Measurements from ENCODE around the gene FHOD3. TPM values are rescaled to one million over a fixed set of nuclear protein-coding genes. Genes with fewer than 3 reads are reported as not detected.

FHOD3 gene
- total RNA-seq, 1 experiment from 2014 or later: 5.0 TPM

DNA sequence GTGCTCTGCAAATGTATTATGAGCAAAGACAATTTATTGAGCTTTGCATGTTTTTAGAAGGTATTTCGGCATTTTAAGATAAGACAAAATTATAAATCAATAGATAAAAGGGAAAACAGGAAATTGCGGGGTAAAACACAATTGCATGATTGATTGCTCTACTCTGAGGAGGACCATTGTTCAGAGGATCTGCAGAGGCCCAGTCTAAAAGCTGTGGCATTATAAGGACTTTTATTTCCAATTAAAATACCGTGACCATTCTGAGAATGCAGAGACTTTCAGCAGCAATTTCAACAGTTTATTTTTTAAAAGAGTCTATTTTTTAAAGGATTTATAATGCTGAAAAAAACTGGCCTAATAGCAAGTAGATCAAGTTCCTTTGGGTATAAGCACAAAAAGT is 469.3 kb downstream of the FHOD3 start:
- no peak overlapping the region for H3K27ac Mint-ChIP-seq (ENCODE audit: low read depth, unreplicated experiment)
- H3K27me3 Mint-ChIP-seq (ENCODE audit: insufficient read depth, unreplicated experiment): no peaks in the 10 kb centered on the region
- no peak for DNase-seq (ENCODE audit: unreplicated experiment)
- intact Hi-C loops (cut with micrococcal nuclease): no loop called here
- CTCF ChIA-PET: interaction anchor here (0.6 to 1.4 kb wide), 5 partner anchors 12 to 493 kb away, joined by 3 to 6 read pairs (median 3); no protein-coding TSS in a partner anchor
- TF ChIP-seq, protein P1, sequence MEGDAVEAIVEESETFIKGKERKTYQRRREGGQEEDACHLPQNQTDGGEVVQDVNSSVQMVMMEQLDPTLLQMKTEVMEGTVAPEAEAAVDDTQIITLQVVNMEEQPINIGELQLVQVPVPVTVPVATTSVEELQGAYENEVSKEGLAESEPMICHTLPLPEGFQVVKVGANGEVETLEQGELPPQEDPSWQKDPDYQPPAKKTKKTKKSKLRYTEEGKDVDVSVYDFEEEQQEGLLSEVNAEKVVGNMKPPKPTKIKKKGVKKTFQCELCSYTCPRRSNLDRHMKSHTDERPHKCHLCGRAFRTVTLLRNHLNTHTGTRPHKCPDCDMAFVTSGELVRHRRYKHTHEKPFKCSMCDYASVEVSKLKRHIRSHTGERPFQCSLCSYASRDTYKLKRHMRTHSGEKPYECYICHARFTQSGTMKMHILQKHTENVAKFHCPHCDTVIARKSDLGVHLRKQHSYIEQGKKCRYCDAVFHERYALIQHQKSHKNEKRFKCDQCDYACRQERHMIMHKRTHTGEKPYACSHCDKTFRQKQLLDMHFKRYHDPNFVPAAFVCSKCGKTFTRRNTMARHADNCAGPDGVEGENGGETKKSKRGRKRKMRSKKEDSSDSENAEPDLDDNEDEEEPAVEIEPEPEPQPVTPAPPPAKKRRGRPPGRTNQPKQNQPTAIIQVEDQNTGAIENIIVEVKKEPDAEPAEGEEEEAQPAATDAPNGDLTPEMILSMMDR (IDR thresholded peaks at IDR 0.05; ENCODE audit: unreplicated experiment): no peak
- POLR2A ChIA-PET: interaction anchor here (0.7 kb wide), 2 partner anchors 28 to 131 kb away, joined by 3 to 5 read pairs; no protein-coding TSS in a partner anchor
- BruUV-seq (replicated peaks): no TSS peak
- peaks cover 7% of the 10 kb centered on the region for H3K4me1 Mint-ChIP-seq (ENCODE audit: insufficient read depth, unreplicated experiment)
- H3K9me3 Mint-ChIP-seq (ENCODE audit: unreplicated experiment): no peaks in the 10 kb centered on the region
- H3K36me3 Mint-ChIP-seq (ENCODE audit: insufficient read depth, unreplicated experiment): no peaks in the 10 kb centered on the region
- no peak overlapping the region for H3K4me3 Mint-ChIP-seq (ENCODE audit: unreplicated experiment)

DNA sequence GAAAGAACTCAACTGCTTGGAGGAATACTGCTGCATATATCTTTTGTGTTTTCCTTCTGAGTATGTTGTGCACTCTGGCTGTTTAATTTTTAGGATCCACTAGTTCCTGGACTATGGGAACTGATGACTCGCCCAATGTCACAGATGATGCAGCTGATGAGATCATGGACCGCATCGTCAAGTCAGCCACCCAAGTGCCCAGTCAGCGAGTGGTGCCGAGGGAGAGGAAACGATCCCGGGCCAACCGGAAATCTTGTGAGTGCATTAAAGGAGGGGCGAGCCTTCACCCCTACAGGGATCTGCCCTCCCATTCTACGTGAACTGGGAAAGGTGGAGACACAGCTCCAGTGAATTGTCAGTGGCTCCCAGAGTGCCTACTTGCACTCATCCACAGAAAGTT is 471.7 kb downstream of the FHOD3 start:
- Mint-ChIP-seq H3K9me3 (ENCODE audit: unreplicated experiment) (no peaks in the 10 kb centered on the region), H3K36me3 (ENCODE audit: insufficient read depth, unreplicated experiment) (no peaks in the 10 kb centered on the region), H3K27ac (ENCODE audit: low read depth, unreplicated experiment) (peak overlapping the region; percentile 80), H3K27me3 (ENCODE audit: insufficient read depth, unreplicated experiment) (no peaks in the 10 kb centered on the region), H3K4me1 (ENCODE audit: insufficient read depth, unreplicated experiment) (peaks cover 7% of the 10 kb centered on the region), H3K4me3 (ENCODE audit: unreplicated experiment) (no peak overlapping the region)
- CTCF ChIA-PET: interaction anchor here (0.6 to 1.5 kb wide), 3 partner anchors 11 to 854 kb away, joined by 3 to 8 read pairs (median 4); no protein-coding TSS in a partner anchor
- intact Hi-C loops (cut with micrococcal nuclease): loop anchor here (1.0 kb wide), 1 partner anchor 40 kb away; no protein-coding TSS in a partner anchor
- DNase-seq (ENCODE audit: unreplicated experiment): peak; percentile 16
- TF ChIP-seq, protein P1 (IDR thresholded peaks at IDR 0.05; ENCODE audit: unreplicated experiment): no peak
- no TSS peak for BruUV-seq (replicated peaks)
- POLR2A ChIA-PET: no interaction called here

DNA sequence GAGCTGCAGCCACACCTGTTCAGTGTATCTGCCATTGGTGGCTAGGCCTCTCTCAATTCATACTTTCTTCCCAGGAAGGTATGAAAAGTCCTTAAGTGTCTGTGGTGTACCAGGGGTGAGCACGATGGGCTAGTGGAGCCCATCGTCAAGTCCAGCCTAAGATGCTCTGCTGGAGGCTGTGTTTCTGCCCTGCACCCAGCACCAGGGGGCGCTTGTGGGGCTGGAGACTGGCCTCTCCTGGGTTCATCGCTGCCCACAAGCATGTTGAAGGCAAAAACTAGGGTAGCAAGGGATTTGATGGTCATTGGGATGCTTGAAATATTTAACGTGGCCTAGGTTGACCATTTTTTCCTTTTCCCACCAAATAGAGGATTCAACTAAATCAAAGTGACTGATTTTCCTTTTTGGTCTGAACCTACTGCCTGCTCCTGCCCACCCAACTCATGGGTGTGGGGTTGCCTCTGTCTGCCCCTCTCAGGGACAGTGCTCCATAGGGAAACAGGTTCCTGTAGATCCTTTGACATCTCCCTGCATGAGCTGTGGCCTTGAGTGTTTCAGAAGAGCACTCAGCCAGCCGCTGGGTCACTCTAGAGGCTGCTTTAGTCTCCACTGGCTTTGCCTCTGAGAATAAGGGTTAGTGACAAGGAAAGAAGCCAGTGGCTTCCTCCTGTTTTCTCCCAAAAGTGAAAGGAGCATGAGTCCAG is 472.2 kb downstream of the FHOD3 start:
- no peak overlapping the region for H3K27ac Mint-ChIP-seq (ENCODE audit: low read depth, unreplicated experiment)
- no peaks in the 10 kb centered on the region for H3K9me3 Mint-ChIP-seq (ENCODE audit: unreplicated experiment)
- TF ChIP-seq, protein P1 (IDR thresholded peaks at IDR 0.05; ENCODE audit: unreplicated experiment): no peak
- no TSS peak for BruUV-seq (replicated peaks)
- intact Hi-C loops (cut with micrococcal nuclease): loop anchor here (1.0 kb wide), 1 partner anchor 40 kb away; no protein-coding TSS in a partner anchor
- ChIA-PET CTCF (interaction anchor here (1.3 to 1.8 kb wide), 3 partner anchors 12 to 83 kb away, joined by 3 to 8 read pairs (median 4); no protein-coding TSS in a partner anchor), POLR2A (no interaction called here)
- no peaks in the 10 kb centered on the region for H3K36me3 Mint-ChIP-seq (ENCODE audit: insufficient read depth, unreplicated experiment)
- H3K27me3 Mint-ChIP-seq (ENCODE audit: insufficient read depth, unreplicated experiment): no peaks in the 10 kb centered on the region
- DNase-seq (ENCODE audit: unreplicated experiment): peak; percentile 38
- H3K4me1 Mint-ChIP-seq (ENCODE audit: insufficient read depth, unreplicated experiment): peaks cover 7% of the 10 kb centered on the region
- no peak overlapping the region for H3K4me3 Mint-ChIP-seq (ENCODE audit: unreplicated experiment)

DNA sequence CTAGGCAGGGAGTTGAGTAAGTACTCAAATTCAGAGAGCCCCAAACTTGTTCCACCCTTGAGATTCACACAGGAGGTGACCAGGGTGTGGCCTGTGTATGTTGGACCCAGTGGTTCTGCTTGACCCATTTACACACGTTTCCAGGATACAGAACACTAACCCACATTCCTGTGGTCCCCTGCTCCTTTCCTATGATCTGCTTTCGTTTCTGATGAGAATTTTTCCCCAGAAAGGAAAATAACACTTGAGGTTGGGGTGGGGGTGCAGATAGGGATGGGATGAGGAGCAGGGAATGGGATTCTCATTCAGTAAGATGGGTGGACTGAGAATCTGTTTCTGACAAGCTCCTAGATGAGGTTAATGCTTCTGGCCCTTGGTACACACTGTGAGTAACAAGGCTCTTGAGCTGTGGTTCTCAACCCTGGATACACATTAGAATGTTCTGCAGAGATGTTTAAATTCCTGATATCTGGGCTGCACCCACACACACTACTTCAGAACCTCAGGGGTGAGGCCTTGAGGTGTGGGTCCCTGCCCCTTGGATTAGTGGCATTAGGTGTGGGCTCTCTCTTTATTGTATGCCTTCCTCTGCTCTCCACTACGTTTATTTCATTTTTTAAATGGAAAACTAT is 472.9 kb downstream of the FHOD3 start:
- TF ChIP-seq, protein P1 (IDR thresholded peaks at IDR 0.05; ENCODE audit: unreplicated experiment): no peak
- no TSS peak for BruUV-seq (replicated peaks)
- no peak overlapping the region for H3K4me3 Mint-ChIP-seq (ENCODE audit: unreplicated experiment)
- ChIA-PET CTCF (interaction anchor here (1.8 kb wide), 1 partner anchor 84 kb away, joined by 3 read pairs; no protein-coding TSS in a partner anchor), POLR2A (no interaction called here)
- DNase-seq (ENCODE audit: unreplicated experiment): no peak
- intact Hi-C loops (cut with micrococcal nuclease): no loop called here
- no peaks in the 10 kb centered on the region for H3K27me3 Mint-ChIP-seq (ENCODE audit: insufficient read depth, unreplicated experiment)
- no peaks in the 10 kb centered on the region for H3K9me3 Mint-ChIP-seq (ENCODE audit: unreplicated experiment)
- H3K4me1 Mint-ChIP-seq (ENCODE audit: insufficient read depth, unreplicated experiment): peaks cover 7% of the 10 kb centered on the region
- H3K27ac Mint-ChIP-seq (ENCODE audit: low read depth, unreplicated experiment): no peak overlapping the region
- no peaks in the 10 kb centered on the region for H3K36me3 Mint-ChIP-seq (ENCODE audit: insufficient read depth, unreplicated experiment)
